GM12892 (cell line): ENCODE data around the gene CACNA1F.

Experiments used
- POLR2A ChIP-seq: IDR thresholded peaks from 2 replicates; pipeline ENCODE4 v1.6.1; 2011; ENCODE audit warnings: low read depth, low read length, control low read depth
- POLR2AphosphoS5 ChIP-seq: IDR thresholded peaks from 2 replicates; pipeline ENCODE4 v1.6.1; 2011; ENCODE audit warnings: low read depth, low read length, control low read depth
- TAF1 ChIP-seq: IDR thresholded peaks from 2 replicates; pipeline ENCODE4 v1.6.1; 2011; ENCODE audit warnings: low read depth, mild to moderate bottlenecking, control low read depth, low read length, borderline replicate concordance

- TF ChIP-seq POLR2A: peak; percentile 52; the same call in 1 of the 2 replicates
- no peak for TF ChIP-seq TAF1
- TF ChIP-seq POLR2AphosphoS5: no peak
Measured at GRCh38 chrX:49171752-49172279, 61.3 kb downstream of the CACNA1F start, which contains the start of gene PLP2.
